AG04449 (cell line): Measurements from ENCODE around the gene SELENOO.

Source experiments
- CTCF ChIA-PET: fragments of 350-600 bp; formaldehyde crosslinking; extraction: SDS; loops from one replicate; lab custom pipeline; 2021; ENCODE audit warnings: antibody characterized with exemption; lab: Yijun Ruan, JAX
- POLR2A ChIA-PET: fragments of 400-600, 350-600 bp; formaldehyde crosslinking; extraction: SDS; loops from one replicate; lab custom pipeline; 2020; ENCODE audit warnings: antibody characterized with exemption, inconsistent platforms; lab: Yijun Ruan, JAX
- DNase-seq: peaks from one replicate; pipeline ENCODE4 v3.0.0-alpha.2; 2010; ENCODE audit warnings: low read depth, low spot score
- H3K4me3 ChIP-seq: 2 replicates; pipeline ENCODE4 v1.5.1; 2011; ENCODE audit warnings: low read depth, mild to moderate bottlenecking, control low read depth, low read length
- CTCF ChIP-seq: IDR thresholded peaks from one replicate; pipeline ENCODE4 v1.5.1; 2011; ENCODE audit warnings: mild to moderate bottlenecking, moderate library complexity, low read length, control low read depth, inconsistent platforms; ENCODE audit not compliant: insufficient read depth; ENCODE audit errors: missing control alignments

SELENOO gene

GRCh38 chr22:50192436-50193204, 8.2 kb upstream of the SELENOO start:
- ChIA-PET POLR2A (no interaction called here), CTCF (no interaction called here)
- no peak for DNase-seq
- no peak overlapping the region for H3K4me3 ChIP-seq
- no peak for TF ChIP-seq CTCF

GRCh38 chr22:50193621-50194020, 7.2 kb upstream of the SELENOO start:
- H3K4me3 ChIP-seq = no peak overlapping the region
- POLR2A ChIA-PET = no interaction called here

GRCh38 chr22:50194037-50194805, 6.6 kb upstream of the SELENOO start:
- no peak overlapping the region for H3K4me3 ChIP-seq
- TF ChIP-seq CTCF = no peak
- ChIA-PET CTCF (interaction anchor here (0.6 to 1.5 kb wide), 2 partner anchors 14 to 332 kb away, joined by 3 to 5 read pairs; no protein-coding TSS in a partner anchor), POLR2A (no interaction called here)
- no peak for DNase-seq

More at GRCh38 chr22:50193621-50194020, 7.2 kb upstream of the SELENOO start:
- DNase-seq = no peak
- CTCF ChIA-PET = interaction anchor here (0.6 to 1.5 kb wide), 2 partner anchors 15 to 332 kb away, joined by 3 to 5 read pairs; no protein-coding TSS in a partner anchor
- no peak for TF ChIP-seq CTCF

- no peak for TF ChIP-seq CTCF
- ChIA-PET POLR2A (interaction anchor here (0.7 kb wide), 1 partner anchor 24 kb away, joined by 4 read pairs; no protein-coding TSS in a partner anchor), CTCF (no interaction called here)
- H3K4me3 ChIP-seq = no peak overlapping the region
- DNase-seq = no peak
Measured at GRCh38 chr22:50196256-50196655, 4.6 kb upstream of the SELENOO start.

- no peak overlapping the region for H3K4me3 ChIP-seq
- ChIA-PET POLR2A (no interaction called here), CTCF (no interaction called here)
- TF ChIP-seq CTCF = no peak
- DNase-seq = no peak
Measured at GRCh38 chr22:50197000-50197800, 3.6 kb upstream of the SELENOO start.
